ENCODE results near the gene ADAMTS17. TPM values are rescaled to one million over a fixed set of nuclear protein-coding genes. Genes with fewer than 3 reads are reported as not detected.

The ADAMTS17 gene
- total and polyA plus RNA-seq, 9 of the 15 experiments (the other 6 are each of a cell fraction or from before 2014, with no cell fraction given), result 0.01 to 0.14 (median 0.07) TPM; not detected in 6

DNA sequence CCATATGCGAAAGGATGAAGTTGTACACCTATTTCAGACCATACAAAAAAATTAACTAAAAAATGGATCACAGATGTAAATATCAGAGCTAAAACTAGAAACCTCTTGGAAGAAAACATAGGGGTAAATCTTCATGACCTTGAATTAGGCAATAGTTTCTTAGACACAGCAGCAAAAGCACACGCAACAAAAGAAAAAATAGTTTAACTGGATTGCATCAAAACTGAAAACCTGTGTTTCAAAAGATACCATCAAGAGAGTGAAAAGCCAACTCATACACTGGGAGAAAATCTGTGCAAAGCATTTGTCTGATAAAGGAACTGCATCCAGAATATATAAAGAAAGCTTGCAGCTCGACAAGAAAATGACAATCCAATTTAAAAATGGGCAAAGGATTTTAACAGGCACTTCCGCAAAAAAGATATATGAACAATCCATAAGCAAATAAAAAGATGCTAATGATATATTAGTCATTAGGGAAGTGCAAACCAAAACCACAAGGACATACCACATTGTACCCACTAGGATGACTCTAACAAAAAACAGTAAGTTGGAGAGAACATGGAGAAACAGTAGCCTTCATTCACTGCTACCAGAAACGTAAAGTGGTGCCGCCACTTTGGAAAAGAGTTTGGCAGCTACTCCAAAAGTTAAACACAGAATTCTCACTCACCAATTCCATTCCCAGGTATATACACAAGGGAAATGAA is 263.1 kb downstream of the ADAMTS17 start (continued):
- TF ChIP-seq, protein P1, sequence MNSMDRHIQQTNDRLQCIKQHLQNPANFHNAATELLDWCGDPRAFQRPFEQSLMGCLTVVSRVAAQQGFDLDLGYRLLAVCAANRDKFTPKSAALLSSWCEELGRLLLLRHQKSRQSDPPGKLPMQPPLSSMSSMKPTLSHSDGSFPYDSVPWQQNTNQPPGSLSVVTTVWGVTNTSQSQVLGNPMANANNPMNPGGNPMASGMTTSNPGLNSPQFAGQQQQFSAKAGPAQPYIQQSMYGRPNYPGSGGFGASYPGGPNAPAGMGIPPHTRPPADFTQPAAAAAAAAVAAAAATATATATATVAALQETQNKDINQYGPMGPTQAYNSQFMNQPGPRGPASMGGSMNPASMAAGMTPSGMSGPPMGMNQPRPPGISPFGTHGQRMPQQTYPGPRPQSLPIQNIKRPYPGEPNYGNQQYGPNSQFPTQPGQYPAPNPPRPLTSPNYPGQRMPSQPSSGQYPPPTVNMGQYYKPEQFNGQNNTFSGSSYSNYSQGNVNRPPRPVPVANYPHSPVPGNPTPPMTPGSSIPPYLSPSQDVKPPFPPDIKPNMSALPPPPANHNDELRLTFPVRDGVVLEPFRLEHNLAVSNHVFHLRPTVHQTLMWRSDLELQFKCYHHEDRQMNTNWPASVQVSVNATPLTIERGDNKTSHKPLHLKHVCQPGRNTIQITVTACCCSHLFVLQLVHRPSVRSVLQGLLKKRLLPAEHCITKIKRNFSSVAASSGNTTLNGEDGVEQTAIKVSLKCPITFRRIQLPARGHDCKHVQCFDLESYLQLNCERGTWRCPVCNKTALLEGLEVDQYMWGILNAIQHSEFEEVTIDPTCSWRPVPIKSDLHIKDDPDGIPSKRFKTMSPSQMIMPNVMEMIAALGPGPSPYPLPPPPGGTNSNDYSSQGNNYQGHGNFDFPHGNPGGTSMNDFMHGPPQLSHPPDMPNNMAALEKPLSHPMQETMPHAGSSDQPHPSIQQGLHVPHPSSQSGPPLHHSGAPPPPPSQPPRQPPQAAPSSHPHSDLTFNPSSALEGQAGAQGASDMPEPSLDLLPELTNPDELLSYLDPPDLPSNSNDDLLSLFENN (IDR thresholded peaks at IDR 0.05; ENCODE audit: low read depth in 2 of 2, low read length in 2 of 2), result no peak
- TF ChIP-seq MTA2 (IDR thresholded peaks at IDR 0.05; ENCODE audit: low read depth), result no peak
- TF ChIP-seq CCNT2 (IDR thresholded peaks at IDR 0.05; ENCODE audit: borderline replicate concordance, extremely low read depth, insufficient read length, low read depth, low read length), result no peak
- TF ChIP-seq, protein P2, sequence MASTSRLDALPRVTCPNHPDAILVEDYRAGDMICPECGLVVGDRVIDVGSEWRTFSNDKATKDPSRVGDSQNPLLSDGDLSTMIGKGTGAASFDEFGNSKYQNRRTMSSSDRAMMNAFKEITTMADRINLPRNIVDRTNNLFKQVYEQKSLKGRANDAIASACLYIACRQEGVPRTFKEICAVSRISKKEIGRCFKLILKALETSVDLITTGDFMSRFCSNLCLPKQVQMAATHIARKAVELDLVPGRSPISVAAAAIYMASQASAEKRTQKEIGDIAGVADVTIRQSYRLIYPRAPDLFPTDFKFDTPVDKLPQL (IDR thresholded peaks at IDR 0.05; ENCODE audit: extremely low read depth, insufficient read length), result no peak
- TF ChIP-seq, protein P3, sequence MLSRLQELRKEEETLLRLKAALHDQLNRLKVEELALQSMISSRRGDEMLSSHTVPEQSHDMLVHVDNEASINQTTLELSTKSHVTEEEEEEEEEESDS (CRISPR knock-in tag; IDR thresholded peaks at IDR 0.05), result no peak
- TF ChIP-seq ZNF780A (CRISPR knock-in tag; IDR thresholded peaks at IDR 0.05), result no peak
